HUES64 (cell line): ENCODE measurements around the gene ZNF177.

Experiments used
- H3K27ac ChIP-seq: 2 replicates; pipeline ENCODE4 v1.7.0; 2013; ENCODE audit warnings: low read depth, low read length, inconsistent platforms
- H3K27me3 ChIP-seq: 2 replicates; pipeline ENCODE4 v1.6.1; 2013; ENCODE audit warnings: mild to moderate bottlenecking, low read length; ENCODE audit not compliant: insufficient read depth
- H3K36me3 ChIP-seq: 2 replicates; pipeline ENCODE4 v1.6.1; 2013; ENCODE audit warnings: mild to moderate bottlenecking, low read length; ENCODE audit not compliant: insufficient read depth
- H3K4me1 ChIP-seq: 2 replicates; pipeline ENCODE4 v1.6.1; 2013; ENCODE audit warnings: mild to moderate bottlenecking, low read length, moderate library complexity; ENCODE audit not compliant: insufficient read depth
- H3K4me3 ChIP-seq: 2 replicates; pipeline ENCODE4 v1.5.1; 2013; ENCODE audit warnings: mild to moderate bottlenecking, low read length, moderate library complexity
- H3K9ac ChIP-seq: 2 replicates; pipeline ENCODE4 v1.6.1; 2013; ENCODE audit warnings: mild to moderate bottlenecking, low read depth, low read length
- H3K9me3 ChIP-seq: 2 replicates; pipeline ENCODE4 v1.6.1; 2013; ENCODE audit warnings: low read depth, low read length; ENCODE audit not compliant: insufficient read depth
- WGBS: fragments of 150-250, 120-280 bp; methylation state at CpG from one replicate; pipeline ENCODE4 v1.1.7; 2013; ENCODE audit warnings: missing lambda C conversion rate; 5-methylcytosine and 5-hydroxymethylcytosine counted together

Gene ZNF177

GRCh38 chr19:9430444-9430843 is 67.6 kb downstream of the ZNF177 start:
- WGBS, result 89% methylated on average over 1 of the region's 1 CpG
- Histone ChIP-seq H3K27me3 (no peaks in the 10 kb centered on the region), H3K4me3 (no peak overlapping the region), H3K36me3 (peaks cover 42% of the 10 kb centered on the region), H3K27ac (no peak overlapping the region), H3K9ac (no peak overlapping the region), H3K4me1 (no peaks in the 10 kb centered on the region; the same call in 1 of the 2 replicates), H3K9me3 (no peaks in the 10 kb centered on the region)

DNA sequence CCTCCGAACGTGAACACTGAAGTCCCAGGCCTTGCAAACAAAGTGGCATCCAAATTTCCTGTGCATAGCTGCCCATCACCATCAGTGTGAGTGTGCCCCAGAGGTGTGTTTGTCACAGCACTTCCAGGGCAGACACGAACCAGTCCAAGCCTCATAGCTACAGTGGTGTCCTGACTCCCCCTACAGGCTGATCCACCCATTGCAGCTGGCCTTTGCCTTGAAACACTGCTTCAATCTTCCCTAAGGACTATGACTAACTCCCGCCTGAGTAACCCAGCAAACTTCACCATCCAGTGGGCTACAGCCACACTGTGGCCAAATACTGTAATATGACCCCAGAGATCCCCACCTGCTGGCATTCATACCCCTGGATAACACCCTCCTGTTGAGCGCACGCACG is 68.7 kb downstream of the ZNF177 start:
- H3K27ac ChIP-seq, result no peak overlapping the region
- no peaks in the 10 kb centered on the region for H3K9me3 ChIP-seq
- H3K4me3 ChIP-seq, result no peak overlapping the region
- H3K9ac ChIP-seq, result no peak overlapping the region
- H3K27me3 ChIP-seq, result no peaks in the 10 kb centered on the region
- H3K36me3 ChIP-seq, result peaks cover 33% of the 10 kb centered on the region
- no peaks in the 10 kb centered on the region; the same call in 1 of the 2 replicates for H3K4me1 ChIP-seq
- WGBS, result 85% methylated on average over 7 of the region's 7 CpGs
